ENCODE results near the gene CFAP100. TPM values are rescaled to one million over a fixed set of nuclear protein-coding genes. Genes with fewer than 3 reads are reported as not detected.

The CFAP100 gene
- total and polyA plus RNA-seq, 12 donors: not detected

- Histone ChIP-seq H3K9me3 (peaks cover 0 to 9% (median 0%) of the 10 kb centered on the region in 11 donors), H3K36me3 (no peaks in the 10 kb centered on the region), H3K27me3 (peaks cover 0 to 69% (median 8%) of the 10 kb centered on the region in 7 donors), H3K27ac (no peak overlapping the region), H3K4me1 (peaks cover 5 to 27% (median 16%) of the 10 kb centered on the region in 9 donors), H3K4me3 (no peak overlapping the region)
- WGBS, 2 donors: 74 to 76% methylated on average over 3 of the region's 3 CpGs
- intact Hi-C loops (cut with DNase I): no loop called here
- no peak for TF ChIP-seq CTCF (IDR thresholded peaks at IDR 0.05)
- no peak for ATAC-seq
- DNase-seq: no peak
Measured at GRCh38 chr3:126360046-126360713, 34.5 kb upstream of the CFAP100 start.

GRCh38 chr3:126360714-126361060, 34.0 kb upstream of the CFAP100 start:
- ATAC-seq: no peak
- 84 to 88% methylated on average over 3 of the region's 3 CpGs for WGBS, 2 donors
- peaks cover 0 to 64% (median 8%) of the 10 kb centered on the region in 7 donors for H3K27me3 ChIP-seq
- no peak for DNase-seq
- peaks cover 0 to 9% (median 0%) of the 10 kb centered on the region in 11 donors for H3K9me3 ChIP-seq
- H3K4me3 ChIP-seq: no peak overlapping the region
- H3K4me1 ChIP-seq: peaks cover under 1 to 22% (median 11%) of the 10 kb centered on the region in 9 donors
- intact Hi-C loops (cut with DNase I): no loop called here
- H3K27ac ChIP-seq: no peak overlapping the region
- no peaks in the 10 kb centered on the region for H3K36me3 ChIP-seq
- no peak for TF ChIP-seq CTCF (IDR thresholded peaks at IDR 0.05)

DNA sequence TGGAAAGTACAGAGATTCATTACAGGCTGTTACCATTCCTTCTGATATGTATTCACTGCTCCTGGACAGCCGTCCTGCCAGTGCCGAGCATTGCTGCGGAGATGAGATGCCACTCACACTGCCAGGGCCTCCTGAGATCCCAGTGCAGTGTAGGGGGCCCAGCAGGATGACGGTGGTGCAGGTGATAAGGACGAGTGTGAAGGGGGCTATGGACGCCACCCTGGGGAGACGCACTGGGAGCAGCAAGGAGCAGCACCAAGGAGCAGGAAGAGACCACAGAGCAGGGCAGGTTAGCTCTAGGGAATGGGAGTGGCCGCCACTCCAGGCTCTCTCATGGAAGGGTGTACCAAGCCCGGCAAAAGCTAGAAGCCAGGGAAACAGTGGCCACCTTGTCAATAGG, 33.5 kb upstream of the CFAP100 start:
- H3K36me3 ChIP-seq: no peaks in the 10 kb centered on the region
- DNase-seq (no peak), ATAC-seq (no peak)
- 71 to 78% methylated on average over 9 of the region's 9 CpGs for WGBS, 2 donors
- peaks cover 0 to 59% (median 8%) of the 10 kb centered on the region in 7 donors for H3K27me3 ChIP-seq
- intact Hi-C loops (cut with DNase I): no loop called here
- H3K4me3 ChIP-seq: no peak overlapping the region
- no peak overlapping the region for H3K27ac ChIP-seq
- peaks cover 0 to 9% (median 0%) of the 10 kb centered on the region in 11 donors for H3K9me3 ChIP-seq
- TF ChIP-seq CTCF (IDR thresholded peaks at IDR 0.05): no peak
- H3K4me1 ChIP-seq: peaks cover 0 to 17% (median 10%) of the 10 kb centered on the region in 9 donors

- Histone ChIP-seq H3K36me3 (no peaks in the 10 kb centered on the region), H3K9me3 (peaks cover 0 to 6% (median 0%) of the 10 kb centered on the region in 11 donors), H3K27me3 (peaks cover 0 to 33% (median 8%) of the 10 kb centered on the region in 7 donors), H3K4me1 (no peaks in the 10 kb centered on the region), H3K27ac (no peak overlapping the region), H3K4me3 (no peak overlapping the region)
- no peak for TF ChIP-seq CTCF (IDR thresholded peaks at IDR 0.05)
- DNase-seq: no peak
- intact Hi-C loops (cut with DNase I): no loop called here
- no peak for ATAC-seq
- 93 to 95% methylated on average over 9 of the region's 9 CpGs for WGBS, 2 donors
Measured at GRCh38 chr3:126364130-126364695, 30.5 kb upstream of the CFAP100 start.
